ENCODE measurements around the gene TSHR. TPM values are rescaled to one million over a fixed set of nuclear protein-coding genes. Genes with fewer than 3 reads are reported as not detected.
A peak's percentile ranks its signal among the peaks of the same experiment; 100 is the strongest.

TSHR gene
- total RNA-seq, 1 donor from 2014 or later, result not detected

DNA sequence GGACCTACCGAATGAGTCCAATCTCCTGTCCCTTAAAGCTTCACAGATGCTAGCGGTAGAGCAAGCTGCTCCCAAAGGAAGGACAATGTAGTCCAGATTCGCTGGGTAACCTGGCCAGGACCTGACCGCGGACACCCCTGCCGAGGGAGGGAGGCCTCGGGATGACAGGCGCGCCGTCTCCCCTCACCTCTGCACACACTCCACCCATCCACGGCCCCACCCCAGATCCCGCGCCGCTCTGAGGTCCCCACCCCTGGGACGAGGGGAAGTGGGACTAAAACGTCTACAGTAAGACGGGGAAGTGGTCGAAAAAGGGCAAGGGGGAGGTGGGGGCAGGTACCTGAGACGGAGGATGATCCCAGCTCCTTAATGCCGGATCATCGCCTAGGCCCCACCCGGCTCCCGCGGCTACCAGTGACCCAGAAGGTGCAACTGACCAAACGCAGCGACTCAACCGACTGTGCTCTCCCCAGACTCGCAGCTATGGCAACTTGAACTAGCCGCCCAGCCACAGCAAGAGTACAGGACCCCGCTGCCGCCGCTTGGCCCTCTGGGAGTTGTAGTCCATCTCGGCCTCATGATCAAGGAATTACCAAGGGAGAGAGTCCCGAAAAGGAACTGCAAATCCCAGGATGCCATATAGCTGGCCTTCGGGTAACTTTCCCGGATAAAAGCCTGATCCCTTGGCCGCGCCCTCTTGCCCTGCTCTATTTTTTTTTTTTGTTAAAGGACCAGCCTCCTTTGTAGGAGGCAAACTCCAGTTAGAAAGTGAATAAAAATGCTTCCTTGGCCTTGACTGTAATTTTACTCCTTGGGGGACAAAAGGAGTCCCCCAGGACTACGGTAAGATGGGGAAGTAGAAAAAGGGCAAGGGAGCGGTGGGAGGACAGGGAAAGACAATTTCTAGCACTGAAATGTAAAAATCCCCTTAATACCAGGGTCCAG lies 13.9 kb upstream of the TSHR start, which contains the start of gene CEP128:
Gene CEP128 (minus strand): TSS at position 498 of the 945 bp plus-strand sequence.
- Mint-ChIP-seq H3K36me3 (ENCODE audit: low read depth, unreplicated experiment) (no peaks in the 10 kb centered on the region), H3K4me1 (ENCODE audit: unreplicated experiment) (peaks cover 19% of the 10 kb centered on the region), H3K27ac (ENCODE audit: unreplicated experiment) (peak within 1 kb of the TSS; percentile 81), H3K9me3 (ENCODE audit: unreplicated experiment) (no peaks in the 10 kb centered on the region), H3K27me3 (ENCODE audit: unreplicated experiment) (no peaks in the 10 kb centered on the region), H3K4me3 (ENCODE audit: unreplicated experiment) (peak within 1 kb of the TSS; percentile 95)
- TF ChIP-seq, protein P1, sequence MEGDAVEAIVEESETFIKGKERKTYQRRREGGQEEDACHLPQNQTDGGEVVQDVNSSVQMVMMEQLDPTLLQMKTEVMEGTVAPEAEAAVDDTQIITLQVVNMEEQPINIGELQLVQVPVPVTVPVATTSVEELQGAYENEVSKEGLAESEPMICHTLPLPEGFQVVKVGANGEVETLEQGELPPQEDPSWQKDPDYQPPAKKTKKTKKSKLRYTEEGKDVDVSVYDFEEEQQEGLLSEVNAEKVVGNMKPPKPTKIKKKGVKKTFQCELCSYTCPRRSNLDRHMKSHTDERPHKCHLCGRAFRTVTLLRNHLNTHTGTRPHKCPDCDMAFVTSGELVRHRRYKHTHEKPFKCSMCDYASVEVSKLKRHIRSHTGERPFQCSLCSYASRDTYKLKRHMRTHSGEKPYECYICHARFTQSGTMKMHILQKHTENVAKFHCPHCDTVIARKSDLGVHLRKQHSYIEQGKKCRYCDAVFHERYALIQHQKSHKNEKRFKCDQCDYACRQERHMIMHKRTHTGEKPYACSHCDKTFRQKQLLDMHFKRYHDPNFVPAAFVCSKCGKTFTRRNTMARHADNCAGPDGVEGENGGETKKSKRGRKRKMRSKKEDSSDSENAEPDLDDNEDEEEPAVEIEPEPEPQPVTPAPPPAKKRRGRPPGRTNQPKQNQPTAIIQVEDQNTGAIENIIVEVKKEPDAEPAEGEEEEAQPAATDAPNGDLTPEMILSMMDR (IDR thresholded peaks at IDR 0.05; ENCODE audit: unreplicated experiment), result no peak
- peak; percentile 92 for DNase-seq (ENCODE audit: low spot score)

DNA sequence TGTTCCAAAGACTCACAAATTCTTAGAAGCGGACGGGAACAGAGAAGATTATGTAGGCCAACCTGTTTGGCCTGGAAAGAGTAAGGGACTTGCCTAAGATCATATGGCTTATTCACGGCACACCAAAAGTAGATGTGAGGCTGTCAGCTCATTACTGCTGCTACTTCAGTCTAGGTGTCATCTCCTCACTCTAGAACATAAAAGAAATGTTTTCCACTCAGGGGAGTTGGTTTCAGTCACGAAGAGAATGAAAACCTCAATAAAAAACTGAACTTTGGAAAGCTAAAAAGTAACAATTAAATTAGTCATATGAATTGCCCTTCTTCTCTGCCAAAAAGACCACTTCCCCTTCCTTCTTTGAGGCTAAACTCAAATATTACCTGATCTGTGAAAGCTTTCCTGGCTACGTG lies 13.2 kb upstream of the TSHR start:
- Mint-ChIP-seq H3K9me3 (ENCODE audit: unreplicated experiment) (no peaks in the 10 kb centered on the region), H3K27me3 (ENCODE audit: unreplicated experiment) (no peaks in the 10 kb centered on the region), H3K36me3 (ENCODE audit: low read depth, unreplicated experiment) (no peaks in the 10 kb centered on the region), H3K4me3 (ENCODE audit: unreplicated experiment) (peak overlapping the region; percentile 95), H3K27ac (ENCODE audit: unreplicated experiment) (peak overlapping the region; percentile 81), H3K4me1 (ENCODE audit: unreplicated experiment) (peaks cover 19% of the 10 kb centered on the region)
- no peak for DNase-seq (ENCODE audit: low spot score)
- TF ChIP-seq, protein P1 (IDR thresholded peaks at IDR 0.05; ENCODE audit: unreplicated experiment), result no peak

DNA sequence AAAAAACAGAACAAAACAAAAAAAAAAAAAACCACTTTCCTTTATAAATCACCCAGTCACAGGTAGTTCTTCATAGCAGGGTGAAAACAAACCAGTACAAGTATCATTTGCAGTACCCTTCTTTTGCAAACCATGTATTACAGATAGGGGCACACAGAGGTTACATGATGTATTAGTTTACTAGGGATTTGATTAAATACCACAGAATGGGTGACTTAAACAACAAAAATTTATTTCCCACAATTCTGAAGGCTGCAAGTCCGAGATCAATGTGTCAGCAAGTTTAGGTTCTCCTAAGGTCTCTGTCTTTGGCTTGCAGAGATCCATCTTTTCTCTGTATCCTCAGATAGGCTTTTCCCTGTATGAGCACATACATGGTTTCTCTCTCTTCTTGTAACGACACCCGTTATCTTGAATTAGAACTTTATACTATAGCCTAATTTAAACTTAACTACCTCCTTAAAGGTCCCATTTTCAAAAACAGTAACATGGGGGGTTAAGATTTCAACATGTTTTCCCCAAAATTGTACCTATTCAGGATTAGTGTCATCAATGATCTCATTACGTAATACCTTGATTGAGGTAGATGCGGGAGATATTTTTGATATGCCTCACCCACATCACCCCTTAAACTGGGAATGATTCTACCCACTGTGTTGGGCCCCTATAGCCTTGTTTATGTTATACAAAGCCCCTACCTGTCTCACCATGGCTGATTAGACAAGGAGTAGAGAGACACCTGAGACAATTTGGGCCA lies 10.4 kb upstream of the TSHR start:
- Mint-ChIP-seq H3K4me1 (ENCODE audit: unreplicated experiment) (peaks cover 19% of the 10 kb centered on the region), H3K36me3 (ENCODE audit: low read depth, unreplicated experiment) (no peaks in the 10 kb centered on the region), H3K27ac (ENCODE audit: unreplicated experiment) (no peak overlapping the region), H3K9me3 (ENCODE audit: unreplicated experiment) (no peaks in the 10 kb centered on the region), H3K27me3 (ENCODE audit: unreplicated experiment) (no peaks in the 10 kb centered on the region), H3K4me3 (ENCODE audit: unreplicated experiment) (no peak overlapping the region)
- TF ChIP-seq, protein P1 (IDR thresholded peaks at IDR 0.05; ENCODE audit: unreplicated experiment), result no peak
- DNase-seq (ENCODE audit: low spot score), result no peak

DNA sequence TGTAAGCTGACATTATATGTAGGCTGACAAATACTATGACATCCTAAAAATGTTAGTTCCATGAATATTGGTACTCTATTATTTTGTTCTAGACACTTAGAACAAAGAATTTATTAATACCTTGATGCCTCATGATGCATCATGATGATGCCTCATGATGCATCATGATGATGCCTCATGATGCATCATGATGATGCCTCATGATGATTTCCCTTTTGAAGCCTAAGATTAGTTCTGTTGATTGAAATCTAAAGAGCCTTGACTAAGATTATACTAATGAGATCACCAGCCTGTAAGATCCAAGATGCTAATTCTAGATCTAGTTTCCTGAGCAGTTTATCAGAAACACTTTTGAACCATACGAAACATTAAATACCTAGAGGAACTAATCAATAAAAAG lies 9.2 kb upstream of the TSHR start:
- Mint-ChIP-seq H3K4me3 (ENCODE audit: unreplicated experiment) (no peak overlapping the region), H3K9me3 (ENCODE audit: unreplicated experiment) (no peaks in the 10 kb centered on the region), H3K36me3 (ENCODE audit: low read depth, unreplicated experiment) (no peaks in the 10 kb centered on the region), H3K27me3 (ENCODE audit: unreplicated experiment) (no peaks in the 10 kb centered on the region), H3K27ac (ENCODE audit: unreplicated experiment) (no peak overlapping the region), H3K4me1 (ENCODE audit: unreplicated experiment) (peaks cover 19% of the 10 kb centered on the region)
- TF ChIP-seq, protein P1 (IDR thresholded peaks at IDR 0.05; ENCODE audit: unreplicated experiment), result no peak
- DNase-seq (ENCODE audit: low spot score), result no peak
